Muscle of leg (tissue), 11 donors: Measurements from ENCODE around the gene AKT1. TPM values are rescaled to one million over a fixed set of nuclear protein-coding genes. Genes with fewer than 3 reads are reported as not detected.

ENCODE experiments used
- DNase-seq: peaks from one replicate; pipeline ENCODE4 v3.0.0; 2013
- H3K27ac ChIP-seq: one replicate; pipeline ENCODE4 v1.5.1; 2013; ENCODE audit warnings: mild to moderate bottlenecking, low read length, control low read depth
- H3K27me3 ChIP-seq: one replicate; pipeline ENCODE4 v1.6.1; 2013; ENCODE audit warnings: low read length; ENCODE audit not compliant: control insufficient read depth, insufficient read depth
- H3K36me3 ChIP-seq: one replicate; pipeline ENCODE4 v1.6.1; 2013; ENCODE audit warnings: low read length; ENCODE audit not compliant: control insufficient read depth, insufficient read depth
- H3K4me1 ChIP-seq: one replicate; pipeline ENCODE4 v1.6.1; 2013; ENCODE audit warnings: low read length; ENCODE audit not compliant: control insufficient read depth, insufficient read depth
- H3K4me3 ChIP-seq: one replicate; pipeline ENCODE4 v1.5.1; 2013; ENCODE audit warnings: low read length, control low read depth
- H3K9me3 ChIP-seq: replicated peaks from 2 replicates; pipeline ENCODE4 v1.6.1; 2013; ENCODE audit warnings: low read depth, low read length; ENCODE audit not compliant: control insufficient read depth
- WGBS: methylation state at CpG from one replicate; pipeline ENCODE4 v1.1.5; 2013; ENCODE audit warnings: missing lambda C conversion rate; ENCODE audit not compliant: insufficient coverage; 5-methylcytosine and 5-hydroxymethylcytosine counted together
- polyA plus RNA-seq, 8 donors: library from polyadenylated mRNA; unstranded; fragments of 120-200 nt; gene quantifications; one replicate each; pipeline versions ENCODE4 v1.2.1 to v1.2.3, GENCODE V29; 2013; ENCODE audit warnings: inconsistent platforms in 1 of 8, low replicate concordance in 1 of 8; ENCODE audit not compliant: insufficient read length in 8 of 8, insufficient read depth in 1 of 8
- total RNA-seq: library from RNA; stranded (reverse); fragments of 120-200 nt; gene quantifications from one replicate; pipeline ENCODE4 v1.2.4, GENCODE V29; 2013

Gene AKT1
- total and polyA plus RNA-seq, 9 donors = 135 to 255 (median 217) TPM

- no peak for DNase-seq
Observed at GRCh38 chr14:104786091-104786586, 9.4 kb downstream of the AKT1 start.

DNA sequence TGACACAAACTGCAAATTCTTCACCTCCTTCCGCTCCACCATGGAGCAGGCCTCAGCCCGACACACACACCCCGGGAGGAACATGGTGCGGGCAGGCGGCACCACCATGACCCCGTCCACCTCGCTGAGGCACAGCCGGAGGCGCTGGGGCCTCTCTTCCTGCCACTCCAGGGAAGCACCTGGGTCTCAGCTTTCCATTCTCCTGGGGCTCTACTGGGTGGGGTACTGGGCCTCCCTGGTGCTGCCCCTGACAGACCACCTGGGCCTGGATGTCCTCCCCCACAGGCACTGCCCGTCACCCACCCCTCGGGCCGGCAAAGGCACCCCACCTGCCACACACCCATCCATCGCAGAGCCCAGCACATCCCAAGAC, 9.9 kb downstream of the AKT1 start:
- H3K9me3 ChIP-seq = no peaks in the 10 kb centered on the region
- H3K4me1 ChIP-seq = peaks cover 38% of the 10 kb centered on the region
- no peak for DNase-seq
- WGBS = 81% methylated on average over 11 of the region's 13 CpGs
- H3K36me3 ChIP-seq = peaks cover 69% of the 10 kb centered on the region
- no peak overlapping the region for H3K27ac ChIP-seq
- no peak overlapping the region for H3K4me3 ChIP-seq
- no peaks in the 10 kb centered on the region for H3K27me3 ChIP-seq

More at GRCh38 chr14:104786091-104786586, 9.4 kb downstream of the AKT1 start:
- H3K27ac ChIP-seq = no peak overlapping the region
- peaks cover 69% of the 10 kb centered on the region for H3K36me3 ChIP-seq
- WGBS = 75% methylated on average over 8 of the region's 14 CpGs
- no peaks in the 10 kb centered on the region for H3K27me3 ChIP-seq
- peaks cover 38% of the 10 kb centered on the region for H3K4me1 ChIP-seq
- H3K4me3 ChIP-seq = no peak overlapping the region
- H3K9me3 ChIP-seq = no peaks in the 10 kb centered on the region

- peaks cover 38% of the 10 kb centered on the region for H3K4me1 ChIP-seq
- H3K27me3 ChIP-seq = no peaks in the 10 kb centered on the region
- peaks cover 68% of the 10 kb centered on the region for H3K36me3 ChIP-seq
- no peaks in the 10 kb centered on the region for H3K9me3 ChIP-seq
- H3K27ac ChIP-seq = no peak overlapping the region
- no peak for DNase-seq
- no peak overlapping the region for H3K4me3 ChIP-seq
- WGBS = 77% methylated on average over 25 of the region's 36 CpGs
Observed at GRCh38 chr14:104784846-104785707, 10.5 kb downstream of the AKT1 start.

GRCh38 chr14:104784218-104784568, 11.4 kb downstream of the AKT1 start:
- no peak for DNase-seq
- Histone ChIP-seq H3K4me1 (peaks cover 38% of the 10 kb centered on the region), H3K4me3 (no peak overlapping the region), H3K27me3 (no peaks in the 10 kb centered on the region), H3K36me3 (peaks cover 68% of the 10 kb centered on the region), H3K27ac (no peak overlapping the region), H3K9me3 (no peaks in the 10 kb centered on the region)
- 86% methylated on average over 6 of the region's 9 CpGs for WGBS

DNA sequence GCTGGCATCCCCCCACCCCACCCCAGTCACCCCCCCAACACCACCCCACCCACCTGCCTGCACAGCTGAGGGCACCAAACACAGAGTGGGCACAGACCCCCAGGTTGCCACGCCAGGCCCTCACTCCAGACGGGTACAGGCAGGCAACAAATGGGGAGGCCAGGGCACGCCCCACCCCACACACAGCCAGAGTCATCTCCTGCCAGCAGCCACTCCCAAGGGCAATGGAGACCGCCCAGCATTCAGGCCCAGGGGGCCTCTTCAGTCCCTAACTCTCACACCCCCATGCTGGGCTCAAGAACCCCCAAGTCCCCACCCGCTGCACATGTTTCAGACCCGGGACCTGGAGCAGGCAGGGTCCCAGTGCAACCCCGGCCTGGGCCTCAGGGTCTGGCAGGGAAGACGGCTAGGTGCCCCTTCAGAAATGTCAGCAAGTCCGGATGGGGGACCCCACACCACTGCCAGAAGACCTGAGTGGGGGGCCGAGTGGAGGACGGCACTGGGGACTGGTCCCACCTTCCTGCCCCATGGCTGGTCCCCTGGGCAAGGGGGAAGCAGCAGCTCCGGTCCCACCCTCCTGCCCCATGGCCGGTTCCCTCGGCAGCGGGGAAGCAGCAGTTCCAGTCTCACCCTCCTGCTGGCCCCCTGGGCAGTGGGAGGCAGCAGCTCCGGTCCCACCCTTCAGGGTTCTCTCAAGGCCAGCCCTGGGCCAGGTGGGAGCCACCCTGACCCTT, 11.9 kb downstream of the AKT1 start:
- H3K27ac ChIP-seq = no peak overlapping the region
- DNase-seq = no peak
- no peaks in the 10 kb centered on the region for H3K27me3 ChIP-seq
- no peaks in the 10 kb centered on the region for H3K9me3 ChIP-seq
- WGBS = 72% methylated on average over 12 of the region's 16 CpGs
- H3K36me3 ChIP-seq = peaks cover 69% of the 10 kb centered on the region
- H3K4me1 ChIP-seq = peaks cover 38% of the 10 kb centered on the region
- no peak overlapping the region for H3K4me3 ChIP-seq

DNA sequence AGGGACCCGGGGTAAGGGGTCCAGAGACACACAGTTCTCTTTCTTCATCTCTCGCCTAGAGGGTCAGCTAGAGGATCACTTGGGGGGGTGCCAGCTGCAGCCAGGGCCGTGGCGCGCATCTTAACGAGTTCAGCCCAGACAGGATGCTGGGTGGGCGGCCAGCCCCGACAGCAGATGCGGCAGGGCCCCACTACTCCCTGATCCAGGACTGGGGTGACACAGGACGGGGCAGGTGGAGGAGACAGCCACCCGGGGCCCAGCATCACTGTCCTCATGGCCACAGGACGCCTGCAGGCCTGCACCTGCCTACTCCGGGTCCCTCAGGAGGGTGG, 12.8 kb downstream of the AKT1 start:
- H3K9me3 ChIP-seq = no peaks in the 10 kb centered on the region
- H3K27me3 ChIP-seq = no peaks in the 10 kb centered on the region
- H3K4me3 ChIP-seq = no peak overlapping the region
- WGBS = 63% methylated on average over 10 of the region's 13 CpGs
- peaks cover 68% of the 10 kb centered on the region for H3K36me3 ChIP-seq
- no peak overlapping the region for H3K27ac ChIP-seq
- H3K4me1 ChIP-seq = peaks cover 32% of the 10 kb centered on the region
- DNase-seq = no peak

DNA sequence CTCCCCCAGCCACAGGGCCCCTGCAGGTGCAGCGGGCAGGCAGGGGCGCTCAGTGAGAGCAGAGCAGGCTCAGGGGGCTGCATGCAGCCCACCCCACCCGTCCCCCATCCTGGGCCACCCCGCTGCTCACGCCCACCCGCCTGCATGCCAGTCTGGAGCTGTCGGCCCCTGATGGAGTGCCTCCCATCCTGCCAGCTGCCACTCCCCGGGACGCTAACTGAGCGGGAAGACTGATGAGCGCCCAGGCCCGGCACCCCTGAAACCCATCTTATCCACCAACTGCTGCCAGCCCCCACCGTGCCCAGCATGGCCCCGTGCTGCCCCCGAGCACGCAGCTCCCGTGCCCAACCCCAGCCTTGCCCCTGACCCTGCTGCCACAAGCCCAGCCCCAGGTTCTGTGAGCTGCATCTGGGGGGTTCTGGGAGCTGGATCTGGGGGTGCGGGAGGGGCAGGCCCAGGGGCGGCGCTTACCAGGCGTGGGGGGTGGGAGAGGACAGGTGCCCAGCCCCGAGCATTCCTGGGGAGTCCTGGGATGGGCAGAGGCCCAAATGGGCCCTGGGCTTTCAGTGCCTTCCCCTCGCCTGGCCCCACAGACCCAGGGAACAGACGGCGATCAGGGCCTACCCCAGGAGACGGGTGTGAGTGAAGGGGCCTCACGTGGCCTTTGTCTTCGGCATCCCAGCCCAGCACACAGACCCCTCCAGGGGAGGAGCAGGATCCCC, 13.3 kb downstream of the AKT1 start:
- H3K27me3 ChIP-seq = no peaks in the 10 kb centered on the region
- WGBS = 84% methylated on average over 20 of the region's 28 CpGs
- H3K9me3 ChIP-seq = no peaks in the 10 kb centered on the region
- DNase-seq = no peak
- H3K4me3 ChIP-seq = no peak overlapping the region
- H3K4me1 ChIP-seq = peaks cover 31% of the 10 kb centered on the region
- H3K36me3 ChIP-seq = peaks cover 67% of the 10 kb centered on the region
- no peak overlapping the region for H3K27ac ChIP-seq

- H3K36me3 ChIP-seq = peaks cover 67% of the 10 kb centered on the region
- H3K4me1 ChIP-seq = peaks cover 27% of the 10 kb centered on the region
- H3K4me3 ChIP-seq = no peak overlapping the region
- no peaks in the 10 kb centered on the region for H3K27me3 ChIP-seq
- H3K9me3 ChIP-seq = no peaks in the 10 kb centered on the region
- no peak for DNase-seq
- H3K27ac ChIP-seq = no peak overlapping the region
- 88% methylated on average over 15 of the region's 20 CpGs for WGBS
Observed at GRCh38 chr14:104781271-104782077, 14.1 kb downstream of the AKT1 start.

GRCh38 chr14:104780513-104781030, 15.0 kb downstream of the AKT1 start:
- DNase-seq = no peak
- Histone ChIP-seq H3K27me3 (no peaks in the 10 kb centered on the region), H3K4me1 (peaks cover 22% of the 10 kb centered on the region), H3K36me3 (peaks cover 70% of the 10 kb centered on the region), H3K4me3 (no peak overlapping the region), H3K9me3 (no peaks in the 10 kb centered on the region), H3K27ac (no peak overlapping the region)
- WGBS = 88% methylated on average over 23 of the region's 24 CpGs
